Measurements from ENCODE around the gene ERG28.

DNA sequence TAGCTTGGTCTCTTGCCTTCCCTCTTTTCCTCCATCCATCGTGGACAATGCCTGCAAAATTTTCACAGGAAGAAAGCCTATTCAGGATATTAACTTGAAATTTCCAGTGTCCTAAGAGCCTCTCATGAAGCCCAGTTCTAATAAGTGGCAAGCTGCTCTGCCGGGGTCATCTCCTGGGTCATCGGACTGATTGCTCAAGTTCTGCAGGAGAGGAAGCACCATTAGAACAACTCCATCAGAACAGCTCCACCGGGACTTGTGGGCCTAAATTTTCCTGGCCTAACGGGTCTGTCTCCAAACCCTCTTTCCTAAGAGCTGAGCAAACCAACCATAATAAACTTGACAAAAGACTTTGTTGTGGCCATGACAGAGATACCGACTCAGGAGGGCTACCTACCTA is 13.9 kb downstream of the ERG28 start:
- TF ChIP-seq CTCF (IDR thresholded peaks at IDR 0.05; ENCODE audit: insufficient read depth, low read length), result no peak
- TF ChIP-seq, protein P1, sequence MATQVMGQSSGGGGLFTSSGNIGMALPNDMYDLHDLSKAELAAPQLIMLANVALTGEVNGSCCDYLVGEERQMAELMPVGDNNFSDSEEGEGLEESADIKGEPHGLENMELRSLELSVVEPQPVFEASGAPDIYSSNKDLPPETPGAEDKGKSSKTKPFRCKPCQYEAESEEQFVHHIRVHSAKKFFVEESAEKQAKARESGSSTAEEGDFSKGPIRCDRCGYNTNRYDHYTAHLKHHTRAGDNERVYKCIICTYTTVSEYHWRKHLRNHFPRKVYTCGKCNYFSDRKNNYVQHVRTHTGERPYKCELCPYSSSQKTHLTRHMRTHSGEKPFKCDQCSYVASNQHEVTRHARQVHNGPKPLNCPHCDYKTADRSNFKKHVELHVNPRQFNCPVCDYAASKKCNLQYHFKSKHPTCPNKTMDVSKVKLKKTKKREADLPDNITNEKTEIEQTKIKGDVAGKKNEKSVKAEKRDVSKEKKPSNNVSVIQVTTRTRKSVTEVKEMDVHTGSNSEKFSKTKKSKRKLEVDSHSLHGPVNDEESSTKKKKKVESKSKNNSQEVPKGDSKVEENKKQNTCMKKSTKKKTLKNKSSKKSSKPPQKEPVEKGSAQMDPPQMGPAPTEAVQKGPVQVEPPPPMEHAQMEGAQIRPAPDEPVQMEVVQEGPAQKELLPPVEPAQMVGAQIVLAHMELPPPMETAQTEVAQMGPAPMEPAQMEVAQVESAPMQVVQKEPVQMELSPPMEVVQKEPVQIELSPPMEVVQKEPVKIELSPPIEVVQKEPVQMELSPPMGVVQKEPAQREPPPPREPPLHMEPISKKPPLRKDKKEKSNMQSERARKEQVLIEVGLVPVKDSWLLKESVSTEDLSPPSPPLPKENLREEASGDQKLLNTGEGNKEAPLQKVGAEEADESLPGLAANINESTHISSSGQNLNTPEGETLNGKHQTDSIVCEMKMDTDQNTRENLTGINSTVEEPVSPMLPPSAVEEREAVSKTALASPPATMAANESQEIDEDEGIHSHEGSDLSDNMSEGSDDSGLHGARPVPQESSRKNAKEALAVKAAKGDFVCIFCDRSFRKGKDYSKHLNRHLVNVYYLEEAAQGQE (IDR thresholded peaks at IDR 0.05; ENCODE audit: insufficient replicate concordance, low read depth), result no peak
- no peak for TF ChIP-seq SPI1 (IDR thresholded peaks at IDR 0.05; ENCODE audit: borderline replicate concordance, low read depth)
- TF ChIP-seq GABPA (IDR thresholded peaks at IDR 0.05; ENCODE audit: low read depth), result no peak

Measured in HL-60 (cell line).